B cell (primary cell): ENCODE data around the gene WRAP73. TPM values are rescaled to one million over a fixed set of nuclear protein-coding genes. Genes with fewer than 3 reads are reported as not detected.

Experiments
- ATAC-seq: fragments of 200-7000 bp; cut with Tn5 transposase; one replicate; pipeline ENCODE4 v1.10.0; 2021; ENCODE audit warnings: low read depth, mild to moderate bottlenecking, moderate number of reproducible peaks, moderate library complexity
- CTCF ChIA-PET: fragments of 350-600 bp; sonication (Branson Sonifier 250); formaldehyde crosslinking; loops from one replicate; lab custom pipeline; 2021; ENCODE audit warnings: antibody characterized with exemption, inconsistent platforms; lab: Charles Lee
- POLR2A ChIA-PET: fragments of 350-600 bp; sonication (Branson Sonifier 250); formaldehyde crosslinking; loops from one replicate; lab custom pipeline; 2021; ENCODE audit warnings: antibody characterized with exemption; lab: Charles Lee
- DNase-seq: peaks from one replicate; pipeline ENCODE4 v3.0.0; 2013
- H2AFZ ChIP-seq: 2 replicates; pipeline ENCODE4 v1.6.1; 2012; ENCODE audit warnings: mild to moderate bottlenecking, low read depth, low read length; ENCODE audit not compliant: insufficient read depth, poor library complexity, severe bottlenecking
- H3K27ac ChIP-seq, 2 donors: 1 replicate in 1 of 2; 2 replicates in 1 of 2; pipeline ENCODE4 v1.5.1; 2012 to 2013; ENCODE audit warnings: low read length in 2 of 2, mild to moderate bottlenecking in 2 of 2, moderate library complexity in 1 of 2
- H3K27me3 ChIP-seq, 4 experiments: fragments of 200-600 bp in 1 of 4; sonication (generic) in 1 of 4; replicated peaks in 1 of 4; 1 replicate in 2 of 4; 2 replicates in 2 of 4; pipeline versions ENCODE4 v1.6.1 to v1.7.0; 2013 to 2016; ENCODE audit warnings: low read length in 3 of 4, mild to moderate bottlenecking in 2 of 4, mixed read lengths in 1 of 4, moderate library complexity in 1 of 4; ENCODE audit not compliant: insufficient read depth in 4 of 4, control insufficient read depth in 3 of 4; ENCODE audit errors: control extremely low read depth in 1 of 4
- H3K36me3 ChIP-seq, 2 experiments: replicated peaks in 1 of 2; 1 replicate in 1 of 2; 2 replicates in 1 of 2; pipeline versions ENCODE4 v1.6.1 to v1.7.1; 2013; ENCODE audit warnings: low read length in 1 of 2; ENCODE audit not compliant: insufficient read depth in 2 of 2, control insufficient read depth in 1 of 2; ENCODE audit errors: control extremely low read depth in 1 of 2, extremely low read depth in 1 of 2
- H3K4me1 ChIP-seq, 2 donors: fragments of 200-600 bp in 1 of 2; sonication (generic) in 1 of 2; 1 replicate in 1 of 2; 2 replicates in 1 of 2; pipeline versions ENCODE4 v1.5.1 to v1.6.1; 2013 to 2017; ENCODE audit warnings: low read length in 2 of 2; ENCODE audit not compliant: control insufficient read depth in 2 of 2, insufficient read depth in 2 of 2
- H3K4me2 ChIP-seq: replicated peaks from 2 replicates; pipeline ENCODE3; 2012; ENCODE audit warnings: mild to moderate bottlenecking, low read depth, low read length; ENCODE audit not compliant: poor library complexity, severe bottlenecking
- H3K4me3 ChIP-seq, 5 experiments: fragments of 200-600 bp in 1 of 5; sonication (generic) in 1 of 5; 1 replicate in 3 of 5; 2 replicates in 2 of 5; pipeline versions ENCODE4 v1.5.1 to v1.7.0; 2011 to 2016; ENCODE audit warnings: low read length in 4 of 5, mild to moderate bottlenecking in 4 of 5, low read depth in 2 of 5, control low read depth in 1 of 5, moderate library complexity in 1 of 5; ENCODE audit not compliant: insufficient read depth in 1 of 5; ENCODE audit errors: control extremely low read depth in 1 of 5, extremely low read depth in 1 of 5
- H3K79me2 ChIP-seq: fragments of 200-600 bp; sonication (generic); one replicate; pipeline ENCODE4 v1.6.0; 2016; ENCODE audit warnings: low read length; ENCODE audit not compliant: control insufficient read depth, insufficient read depth
- H3K9ac ChIP-seq: fragments of 200-600 bp; sonication (generic); 2 replicates; pipeline ENCODE4 v1.6.1; 2017; ENCODE audit warnings: mild to moderate bottlenecking, low read length, moderate library complexity
- H3K9me3 ChIP-seq, 3 donors: one replicate each; pipeline versions ENCODE4 v1.6.1 to v1.7.1; 2013; ENCODE audit warnings: low read length in 2 of 3; ENCODE audit not compliant: control insufficient read depth in 2 of 3, insufficient read depth in 1 of 3; ENCODE audit errors: control extremely low read depth in 1 of 3
- H4K20me1 ChIP-seq: 2 replicates; pipeline ENCODE4 v1.6.0; 2012; ENCODE audit warnings: mild to moderate bottlenecking, low read length; ENCODE audit not compliant: insufficient read depth, control insufficient read depth, poor library complexity, severe bottlenecking
- H3K27ac Mint-ChIP-seq: one replicate; pipeline ENCODE4 v1.8.0; 2021; ENCODE audit warnings: mixed read lengths
- H3K27me3 Mint-ChIP-seq: one replicate; pipeline ENCODE4 v1.8.0; 2021; ENCODE audit warnings: mixed read lengths
- H3K4me1 Mint-ChIP-seq: one replicate; pipeline ENCODE4 v1.8.0; 2021; ENCODE audit warnings: mixed read lengths
- H3K4me3 Mint-ChIP-seq: one replicate; pipeline ENCODE4 v1.8.0; 2021; ENCODE audit warnings: mixed read lengths
- H3K9me3 Mint-ChIP-seq: one replicate; pipeline ENCODE4 v1.8.0; 2022; ENCODE audit warnings: mixed read lengths; ENCODE audit not compliant: insufficient read depth
- EZH2 ChIP-seq: IDR thresholded peaks from 2 replicates; pipeline ENCODE4 v1.6.1; 2012; ENCODE audit warnings: borderline replicate concordance, low read depth, mild to moderate bottlenecking, moderate library complexity, low read length; ENCODE audit not compliant: insufficient read depth, poor library complexity, severe bottlenecking
- WGBS: methylation state at CpG from one replicate; pipeline ENCODE4 v1.1.5; 2013; ENCODE audit warnings: missing lambda C conversion rate; ENCODE audit not compliant: insufficient coverage; 5-methylcytosine and 5-hydroxymethylcytosine counted together
- intact Hi-C: fragments of 100-400 bp; cut with micrococcal nuclease; formaldehyde crosslinking; loops from one replicate; pipeline ENCODE4 v1.10.0; 2022
- polyA plus RNA-seq: library from polyadenylated mRNA; depleted of rRNA; stranded (reverse); fragments of >200 nt; gene quantifications from 2 replicates; pipeline ENCODE4 v1.2.3, GENCODE V29; 2012
- total RNA-seq, 2 donors: library from RNA; stranded (reverse); fragments of 120-200 nt in 1 of 2; gene quantifications; 1 replicate in 1 of 2; 2 replicates in 1 of 2; pipeline versions ENCODE4 v1.2.3 to v1.2.4, GENCODE V29; 2013 to 2022
- TF ChIP-seq, protein P1 (sequence below): fragments of 200-600 bp; IDR thresholded peaks from one replicate; pipeline ENCODE4 v1.8.0; 2022; ENCODE audit warnings: antibody characterized with exemption, mild to moderate bottlenecking

The WRAP73 gene
- total and polyA plus RNA-seq, 2 donors (not counting 1 experiment from before 2014, with no cell fraction given), result 37.1 to 68.5 TPM

GRCh38 chr1:3654549-3655281 lies 4.8 kb upstream of the WRAP73 start:
- no peak overlapping the region for H3K27ac ChIP-seq
- no peaks in the 10 kb centered on the region for H3K36me3 ChIP-seq
- 98% methylated on average over 20 of the region's 22 CpGs for WGBS
- H4K20me1 ChIP-seq, result no peaks in the 10 kb centered on the region
- TF ChIP-seq, protein P1, sequence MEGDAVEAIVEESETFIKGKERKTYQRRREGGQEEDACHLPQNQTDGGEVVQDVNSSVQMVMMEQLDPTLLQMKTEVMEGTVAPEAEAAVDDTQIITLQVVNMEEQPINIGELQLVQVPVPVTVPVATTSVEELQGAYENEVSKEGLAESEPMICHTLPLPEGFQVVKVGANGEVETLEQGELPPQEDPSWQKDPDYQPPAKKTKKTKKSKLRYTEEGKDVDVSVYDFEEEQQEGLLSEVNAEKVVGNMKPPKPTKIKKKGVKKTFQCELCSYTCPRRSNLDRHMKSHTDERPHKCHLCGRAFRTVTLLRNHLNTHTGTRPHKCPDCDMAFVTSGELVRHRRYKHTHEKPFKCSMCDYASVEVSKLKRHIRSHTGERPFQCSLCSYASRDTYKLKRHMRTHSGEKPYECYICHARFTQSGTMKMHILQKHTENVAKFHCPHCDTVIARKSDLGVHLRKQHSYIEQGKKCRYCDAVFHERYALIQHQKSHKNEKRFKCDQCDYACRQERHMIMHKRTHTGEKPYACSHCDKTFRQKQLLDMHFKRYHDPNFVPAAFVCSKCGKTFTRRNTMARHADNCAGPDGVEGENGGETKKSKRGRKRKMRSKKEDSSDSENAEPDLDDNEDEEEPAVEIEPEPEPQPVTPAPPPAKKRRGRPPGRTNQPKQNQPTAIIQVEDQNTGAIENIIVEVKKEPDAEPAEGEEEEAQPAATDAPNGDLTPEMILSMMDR, result no peak
- no peak for TF ChIP-seq EZH2
- no peak overlapping the region for H3K9ac ChIP-seq
- ChIA-PET POLR2A (no interaction called here), CTCF (interaction anchor here (1.2 to 3.2 kb wide), 5 partner anchors 10 to 70 kb away, joined by 3 to 16 read pairs (median 10); no protein-coding TSS in a partner anchor)
- DNase-seq (peak; percentile 17), ATAC-seq (no peak)
- no peak overlapping the region for H3K4me2 ChIP-seq
- H3K27me3 Mint-ChIP-seq, result peaks cover 58% of the 10 kb centered on the region
- no peak overlapping the region for H3K4me3 ChIP-seq
- peaks cover 44% of the 10 kb centered on the region in 2 donors for H3K4me1 ChIP-seq
- H3K79me2 ChIP-seq, result peaks cover 1% of the 10 kb centered on the region
- H3K9me3 ChIP-seq, result peaks cover 0 to 27% (median 0%) of the 10 kb centered on the region in 3 donors
- no peak overlapping the region for H3K4me3 Mint-ChIP-seq
- H3K27me3 ChIP-seq, result peaks cover 0 to 51% (median 30%) of the 10 kb centered on the region in 4 experiments
- intact Hi-C loops, result loop anchor here (10.0 kb wide), 1 partner anchor 250 kb away; the partner anchor contains the start of gene C1orf174
- H3K9me3 Mint-ChIP-seq, result no peaks in the 10 kb centered on the region
- H2AFZ ChIP-seq, result no peak overlapping the region
- peaks cover 31% of the 10 kb centered on the region for H3K4me1 Mint-ChIP-seq
- H3K27ac Mint-ChIP-seq, result no peak overlapping the region

DNA sequence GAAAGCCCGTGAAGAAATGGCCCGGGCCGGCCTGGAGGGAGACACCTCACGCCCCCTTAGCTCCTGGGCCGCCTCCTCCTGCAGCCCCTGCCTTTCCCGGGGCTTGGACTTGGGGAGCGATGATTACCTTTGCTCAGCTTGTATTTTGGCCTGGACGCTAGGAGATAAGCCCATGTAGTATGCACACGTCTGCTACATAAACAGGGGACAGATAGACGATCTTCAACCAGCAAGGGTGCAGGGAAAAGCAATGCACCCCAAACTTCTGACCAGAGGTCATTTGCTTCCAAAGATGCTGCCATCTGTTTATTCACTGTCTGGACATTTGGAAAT lies 3.3 kb upstream of the WRAP73 start:
- intact Hi-C loops, result loop anchor here (10.0 kb wide), 1 partner anchor 252 kb away; the partner anchor contains the start of gene C1orf174
- Mint-ChIP-seq H3K4me1 (peaks cover 41% of the 10 kb centered on the region), H3K27me3 (peaks cover 48% of the 10 kb centered on the region), H3K4me3 (peak overlapping the region; percentile 80), H3K9me3 (no peaks in the 10 kb centered on the region), H3K27ac (peak overlapping the region; percentile 67)
- no peak for DNase-seq
- H2AFZ ChIP-seq, result no peak overlapping the region
- TF ChIP-seq, protein P1, result no peak
- no peak for TF ChIP-seq EZH2
- H3K9me3 ChIP-seq, result peaks cover 0 to 27% (median 0%) of the 10 kb centered on the region in 3 donors
- peaks cover 13% of the 10 kb centered on the region for H3K79me2 ChIP-seq
- H3K36me3 ChIP-seq, result no peaks in the 10 kb centered on the region
- H3K27me3 ChIP-seq, result peaks cover 0 to 51% (median 28%) of the 10 kb centered on the region in 4 experiments
- peaks cover 52 to 53% of the 10 kb centered on the region in 2 donors for H3K4me1 ChIP-seq
- peak overlapping the region; percentile 94 for H3K9ac ChIP-seq
- POLR2A ChIA-PET, result interaction anchor here (1.3 kb wide), 1 partner anchor 24 kb away, joined by 3 read pairs; no protein-coding TSS in a partner anchor
- peak overlapping the region; percentile 97 for H3K4me2 ChIP-seq
- no peaks in the 10 kb centered on the region for H4K20me1 ChIP-seq
- ATAC-seq, result no peak
- 40% methylated on average over 10 of the region's 10 CpGs for WGBS
- CTCF ChIA-PET, result interaction anchor here (0.9 to 2.8 kb wide), 3 partner anchors 14 to 143 kb away, joined by 3 to 16 read pairs (median 14); partner anchors contain the start of gene LRRC47
- no peak overlapping the region for H3K4me3 ChIP-seq
- H3K27ac ChIP-seq, result no peak overlapping the region
